HG03442 (cell line): ENCODE data around the gene SULT1E1.
A peak's percentile ranks its signal among the peaks of the same experiment; 100 is the strongest.

Source experiments
- ATAC-seq: cut with Tn5 transposase; IDR thresholded peaks from one replicate; pipeline ENCODE4 v1.9.1; 2021; ENCODE audit warnings: mild to moderate bottlenecking, moderate library complexity; ENCODE audit not compliant: unreplicated experiment

The SULT1E1 gene, protein sequence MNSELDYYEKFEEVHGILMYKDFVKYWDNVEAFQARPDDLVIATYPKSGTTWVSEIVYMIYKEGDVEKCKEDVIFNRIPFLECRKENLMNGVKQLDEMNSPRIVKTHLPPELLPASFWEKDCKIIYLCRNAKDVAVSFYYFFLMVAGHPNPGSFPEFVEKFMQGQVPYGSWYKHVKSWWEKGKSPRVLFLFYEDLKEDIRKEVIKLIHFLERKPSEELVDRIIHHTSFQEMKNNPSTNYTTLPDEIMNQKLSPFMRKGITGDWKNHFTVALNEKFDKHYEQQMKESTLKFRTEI

DNA sequence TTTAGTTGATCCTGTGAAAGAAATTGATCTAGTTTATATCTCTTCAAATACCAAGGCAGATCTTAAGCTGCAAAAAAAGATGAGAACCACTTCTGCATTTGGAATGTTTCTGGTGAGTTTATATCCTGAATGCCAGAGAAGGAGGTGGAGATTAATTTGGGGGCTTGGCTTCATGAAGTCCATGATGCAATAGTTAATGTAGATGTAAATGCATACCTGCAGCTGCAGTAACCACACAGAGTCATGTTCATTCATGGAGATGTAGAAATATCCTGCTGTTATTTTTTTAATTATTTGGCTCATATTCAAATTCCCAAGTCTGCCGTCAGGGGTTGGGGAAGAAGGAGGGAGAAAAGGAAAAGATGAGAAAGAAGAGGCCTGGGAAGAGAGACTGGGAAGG lies at the start of gene SULT1E1:
Gene SULT1E1 (minus strand): TSS at position 94 of the 400 bp plus-strand sequence. CDS start 2,501 bp downstream, outside the sequence.
- ATAC-seq: no peak

DNA sequence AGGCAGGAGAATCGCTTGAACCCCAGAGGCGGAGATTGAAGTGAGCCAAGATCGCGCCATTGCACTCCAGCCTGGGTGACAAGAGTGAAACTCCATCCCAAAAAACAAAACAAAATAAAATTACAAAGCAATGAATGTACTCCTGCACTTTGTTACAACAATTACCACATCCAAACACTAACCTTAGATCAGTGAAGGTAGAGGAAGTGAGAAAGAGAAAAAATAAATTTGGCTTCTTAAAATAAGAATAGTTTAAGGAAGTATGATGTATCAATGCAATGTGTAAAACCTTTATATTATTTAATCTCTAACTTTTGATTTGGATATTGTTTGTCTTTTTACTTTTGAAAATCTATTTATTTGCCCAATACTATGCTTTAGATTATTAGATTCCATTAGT lies 49.2 kb upstream of the SULT1E1 start:
- ATAC-seq: no peak

DNA sequence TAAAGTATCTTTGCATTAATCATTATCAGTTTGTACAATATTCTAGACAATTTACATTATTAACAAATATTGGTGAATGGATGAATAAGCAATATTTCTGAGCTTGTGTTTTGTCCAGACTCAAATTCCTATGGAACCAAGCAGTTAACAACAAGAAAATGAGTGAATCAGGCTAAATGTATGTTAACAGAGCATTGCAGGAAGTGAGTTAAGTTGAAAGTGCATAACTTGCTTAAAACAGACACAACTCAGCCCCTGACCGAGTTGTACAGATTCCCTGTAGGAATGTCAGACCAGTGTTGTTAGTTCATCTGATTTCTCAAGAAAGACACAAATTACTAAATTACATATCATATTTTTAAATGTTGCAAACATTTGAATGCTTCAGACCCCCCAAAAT lies 47.2 kb upstream of the SULT1E1 start:
- no peak for ATAC-seq

DNA sequence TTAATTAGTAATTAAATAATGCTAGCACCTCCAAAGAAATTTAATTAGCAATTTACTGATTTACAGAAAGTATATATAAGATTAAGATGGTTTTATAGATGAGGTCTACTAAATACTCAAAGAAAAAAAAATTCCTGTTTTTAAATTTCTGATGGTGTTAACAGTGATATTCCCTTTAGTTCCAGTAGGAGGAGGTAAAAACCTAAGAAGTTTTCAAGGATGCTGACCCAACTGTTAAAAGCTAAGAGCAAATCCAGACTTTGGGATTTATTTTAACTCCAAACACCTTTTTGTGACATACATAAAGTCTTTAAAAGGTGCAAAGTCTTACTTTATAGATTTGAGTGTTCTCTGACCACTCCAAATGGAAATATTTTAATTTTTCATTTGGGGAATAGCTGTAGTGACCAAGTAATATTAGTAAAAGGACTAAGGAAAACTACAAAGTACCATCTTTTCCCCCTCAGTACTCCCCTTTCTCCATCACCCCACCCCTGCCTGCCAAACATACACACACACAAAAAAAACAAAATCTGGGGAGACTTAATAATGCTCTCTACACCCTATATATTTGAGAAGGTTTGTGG lies 36.7 kb upstream of the SULT1E1 start:
- no peak for ATAC-seq

DNA sequence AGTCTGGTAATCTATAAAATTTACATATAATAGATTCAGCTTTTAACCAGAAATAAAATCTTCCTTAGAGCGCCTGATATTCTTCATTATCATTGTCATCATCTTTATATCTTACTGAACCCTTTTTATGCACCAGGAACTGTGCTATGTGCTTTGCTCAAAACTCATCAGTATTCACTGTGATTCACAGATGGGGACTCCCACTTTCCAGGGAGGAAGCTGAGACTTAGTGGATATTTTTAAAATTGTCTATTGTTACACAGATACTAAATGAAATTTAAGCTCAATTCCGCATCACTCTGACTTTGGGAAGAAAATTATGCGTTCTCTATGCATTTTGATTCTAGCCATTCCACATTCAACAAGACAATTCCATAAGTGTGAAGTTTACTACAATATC lies 34.8 kb upstream of the SULT1E1 start:
- ATAC-seq: no peak

DNA sequence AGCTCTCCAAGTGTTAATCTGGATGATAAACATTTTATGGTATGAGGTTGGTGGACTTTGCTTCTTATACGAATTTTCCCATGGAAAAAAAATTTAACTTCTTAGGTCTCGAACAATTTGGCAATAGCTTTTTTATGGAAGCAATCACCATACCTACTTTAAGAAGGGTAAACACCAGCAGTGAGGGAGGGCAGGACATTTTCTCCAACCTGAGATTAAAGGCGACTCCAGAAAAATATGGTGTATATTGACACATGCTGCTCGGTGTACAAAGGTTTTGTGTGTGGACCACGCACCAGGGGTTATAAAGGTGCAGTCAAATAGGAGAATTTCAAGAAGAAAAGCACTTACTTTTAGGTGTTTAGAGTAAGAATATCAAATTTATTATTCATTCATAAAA lies 34.2 kb upstream of the SULT1E1 start:
- no peak for ATAC-seq

DNA sequence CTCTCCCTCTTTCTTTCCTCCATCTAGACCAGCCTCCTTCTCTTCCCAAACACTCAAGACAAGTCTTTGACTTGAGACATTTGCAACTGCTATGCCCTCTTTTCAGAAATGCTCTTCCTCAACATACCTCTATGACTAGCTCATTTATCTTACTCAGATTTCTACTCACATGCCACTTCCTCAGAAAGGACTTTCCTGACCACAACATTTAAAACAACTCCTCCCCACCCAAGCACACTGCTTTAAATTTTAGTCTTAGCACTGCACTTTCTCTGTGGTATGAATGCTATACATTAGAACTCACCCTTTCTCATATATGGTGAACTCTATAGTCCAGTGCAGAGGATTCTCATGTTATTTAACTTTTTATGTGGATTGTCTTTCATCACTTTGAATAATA lies 28.4 kb upstream of the SULT1E1 start:
- no peak for ATAC-seq

DNA sequence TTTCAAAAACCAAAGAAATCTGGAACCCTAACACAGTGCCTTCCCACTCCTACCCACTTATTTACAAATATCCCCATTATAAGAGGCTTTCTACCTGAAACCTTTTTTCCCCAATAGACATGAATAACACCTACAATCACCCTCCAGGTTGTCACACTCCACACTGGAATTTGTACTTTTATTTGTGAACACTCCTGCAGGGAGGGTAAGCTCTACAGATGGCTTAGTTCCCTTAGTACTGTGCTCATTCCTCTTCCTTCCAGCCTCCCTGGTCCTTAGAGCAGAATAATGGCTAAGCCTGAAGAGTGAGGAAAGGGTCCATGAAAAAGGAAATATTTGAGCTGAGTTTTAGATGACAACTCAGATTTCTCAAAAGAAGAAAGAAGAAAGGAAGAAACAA lies 22.2 kb upstream of the SULT1E1 start:
- ATAC-seq: no peak

DNA sequence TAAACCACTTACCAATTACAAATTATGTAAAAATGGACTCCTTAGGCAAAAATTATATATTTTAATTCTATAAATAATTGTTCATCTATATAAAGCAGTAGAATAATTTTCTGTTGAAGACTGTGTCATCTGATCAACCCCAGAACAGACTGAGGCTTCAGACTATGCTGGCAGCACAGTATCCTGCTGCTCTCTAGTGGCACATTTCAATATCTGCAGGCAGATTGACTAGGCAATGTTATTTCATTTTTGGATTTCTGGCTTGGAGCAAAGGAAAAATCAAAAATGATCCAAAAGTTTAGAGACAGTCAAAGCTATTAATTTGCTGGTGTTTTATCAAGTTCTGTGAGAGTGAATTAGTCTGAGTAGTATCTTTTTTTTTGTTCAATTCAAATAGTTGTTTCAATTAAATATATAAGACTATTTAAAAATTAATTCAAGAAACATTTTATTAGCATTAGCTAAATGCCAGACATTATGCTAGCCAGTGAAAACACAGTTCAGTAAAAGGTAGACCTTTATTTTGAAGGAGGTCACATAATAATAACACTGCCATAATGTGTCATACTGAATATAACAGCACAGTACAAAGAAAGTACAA lies 21.3 kb upstream of the SULT1E1 start:
- ATAC-seq: peak; percentile 96

DNA sequence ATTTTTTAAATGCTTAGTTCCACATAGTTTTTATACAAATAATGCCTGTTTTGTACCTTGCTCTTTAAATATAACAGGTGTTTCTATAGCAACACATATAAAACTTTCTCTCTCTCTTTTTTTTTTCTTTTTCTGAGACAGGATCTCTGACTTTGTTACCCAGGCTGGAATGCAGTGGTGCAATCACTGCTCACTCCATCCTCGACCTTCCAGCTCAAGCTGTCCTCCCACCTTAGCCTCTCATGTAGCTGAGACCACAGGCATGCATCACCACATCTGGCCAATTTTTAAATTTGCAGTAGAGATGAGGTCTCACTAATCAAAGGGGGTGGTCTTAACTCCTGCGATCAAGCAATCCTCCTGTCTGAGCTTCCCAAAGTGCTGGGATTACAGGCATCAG lies 18.3 kb upstream of the SULT1E1 start:
- no peak for ATAC-seq

DNA sequence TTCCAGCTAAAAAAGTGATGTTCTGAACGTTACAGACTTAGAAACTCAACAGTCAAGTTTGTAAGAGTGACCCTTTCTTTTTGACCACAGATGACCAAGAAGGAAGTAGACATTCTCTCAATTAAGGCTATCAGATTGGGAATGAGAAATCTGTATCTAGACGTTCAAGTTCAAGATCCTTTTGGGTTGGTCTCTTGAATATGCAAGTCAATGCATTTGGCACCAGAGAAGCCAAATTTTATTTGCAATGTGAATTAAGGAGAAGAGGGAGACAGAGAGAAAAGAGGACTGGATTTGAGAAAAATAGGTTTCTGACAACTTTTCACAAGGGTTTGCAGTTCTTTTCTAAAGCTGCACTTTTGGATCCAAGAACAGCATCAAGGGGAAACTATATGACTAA lies 17.5 kb upstream of the SULT1E1 start:
- ATAC-seq: no peak

DNA sequence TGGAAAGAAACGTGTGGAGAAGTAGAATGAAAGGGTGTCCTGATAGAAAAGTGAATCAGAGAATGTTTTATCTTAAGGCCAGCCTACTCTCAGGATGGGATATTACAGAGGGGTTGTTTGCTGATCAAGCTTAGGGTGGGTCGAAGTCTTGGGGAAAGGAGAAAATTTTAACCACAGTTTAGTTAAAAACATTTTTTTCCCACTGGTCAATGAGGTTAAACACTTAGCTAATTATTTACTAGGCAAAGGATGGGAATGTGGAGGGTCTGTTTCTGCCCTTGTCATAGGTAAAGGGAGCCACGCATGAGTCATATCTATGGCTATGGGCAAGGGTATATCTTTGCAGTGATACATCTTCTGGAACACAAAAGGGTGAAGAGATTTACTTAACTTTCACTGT lies 16.1 kb upstream of the SULT1E1 start:
- no peak for ATAC-seq

DNA sequence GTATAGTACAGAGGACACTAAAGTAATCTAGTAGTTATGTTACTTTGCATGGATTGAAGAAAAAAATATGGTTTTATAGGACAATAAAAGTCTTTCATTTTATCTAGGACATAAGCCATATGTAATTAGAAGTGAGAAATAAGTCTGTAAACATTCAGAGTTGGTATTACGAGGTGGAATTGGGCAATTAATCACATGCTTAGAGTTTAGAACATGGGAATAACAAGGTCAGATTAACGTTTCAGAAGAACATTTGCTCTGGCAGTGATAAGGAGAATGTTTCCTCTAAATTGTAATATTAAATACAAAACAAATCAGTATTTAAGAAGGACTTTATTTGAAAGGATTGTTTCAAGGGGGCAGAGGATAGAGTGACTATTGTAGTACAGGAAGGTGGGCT lies 15.6 kb upstream of the SULT1E1 start:
- ATAC-seq: no peak

DNA sequence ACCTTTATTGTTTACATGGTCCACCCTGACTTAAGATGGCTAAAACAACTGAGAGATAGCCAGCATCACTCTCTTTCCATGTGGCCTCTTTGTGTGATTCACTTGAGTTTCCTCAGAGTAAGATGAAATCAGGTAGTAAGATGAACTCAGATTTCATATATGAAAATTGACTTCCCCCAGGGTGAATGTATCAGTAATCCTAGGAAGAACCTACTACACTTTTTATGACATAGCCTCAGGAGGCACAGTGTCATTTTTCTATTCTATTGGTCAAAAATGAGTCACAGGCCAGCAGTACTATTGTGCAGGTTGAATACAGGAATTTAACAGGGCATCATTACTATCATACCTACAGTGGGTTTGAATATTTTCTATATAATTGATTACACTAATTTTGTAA lies 14.6 kb upstream of the SULT1E1 start:
- no peak for ATAC-seq

DNA sequence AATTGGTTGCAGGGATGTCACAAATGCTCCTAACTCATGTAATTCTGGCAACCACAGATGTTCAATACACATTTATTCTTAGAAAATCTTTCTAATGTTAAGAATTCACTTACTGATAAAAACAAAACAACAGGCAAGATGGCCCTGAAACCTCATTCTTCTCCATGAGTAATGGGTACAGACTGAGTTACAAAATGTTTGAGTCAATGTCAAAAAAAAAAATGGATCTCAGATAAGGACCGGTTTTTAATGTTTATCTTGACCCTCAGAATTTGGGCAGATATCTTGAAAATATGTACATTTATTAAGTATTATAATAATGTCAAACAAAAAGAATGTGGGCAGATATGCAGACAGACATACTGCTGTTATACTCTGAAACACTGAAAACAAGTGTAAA lies 1.8 kb upstream of the SULT1E1 start:
- no peak for ATAC-seq

DNA sequence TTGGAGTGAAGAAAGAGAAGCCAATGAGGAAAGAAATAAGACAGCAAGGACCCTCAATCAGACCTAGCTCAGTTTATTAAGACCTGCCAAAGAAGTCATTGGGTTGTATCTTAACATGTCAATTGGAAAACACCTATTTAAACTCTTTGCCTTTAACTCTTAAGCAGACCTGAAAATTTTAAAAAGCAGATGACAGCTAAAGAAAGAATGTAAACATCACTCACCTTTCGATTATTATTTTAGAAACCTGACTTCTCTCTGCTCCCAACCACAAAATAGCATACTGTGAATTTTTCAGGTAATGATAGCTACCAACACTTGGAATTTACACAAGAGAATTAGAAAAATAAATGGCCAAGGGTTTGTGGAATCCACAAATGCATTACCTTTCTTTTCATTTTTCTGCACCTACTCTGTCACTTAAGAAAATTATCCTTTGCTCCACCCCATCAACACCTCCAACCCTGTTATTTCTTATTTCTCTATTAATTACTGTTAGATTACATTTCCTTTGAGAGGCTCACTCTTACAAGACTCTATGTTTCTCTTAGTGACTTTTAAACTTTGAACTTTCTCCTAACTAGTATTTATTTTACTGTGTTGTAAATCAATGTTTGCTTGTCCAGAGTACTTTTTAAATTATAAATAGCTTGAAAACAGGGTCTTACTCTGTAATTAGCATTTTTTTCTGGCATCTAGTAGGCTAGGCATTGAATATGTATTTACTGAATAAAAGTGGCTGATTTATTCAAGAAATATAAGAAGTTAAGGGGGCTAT lies 765 bp upstream of the SULT1E1 start:
- no peak for ATAC-seq

DNA sequence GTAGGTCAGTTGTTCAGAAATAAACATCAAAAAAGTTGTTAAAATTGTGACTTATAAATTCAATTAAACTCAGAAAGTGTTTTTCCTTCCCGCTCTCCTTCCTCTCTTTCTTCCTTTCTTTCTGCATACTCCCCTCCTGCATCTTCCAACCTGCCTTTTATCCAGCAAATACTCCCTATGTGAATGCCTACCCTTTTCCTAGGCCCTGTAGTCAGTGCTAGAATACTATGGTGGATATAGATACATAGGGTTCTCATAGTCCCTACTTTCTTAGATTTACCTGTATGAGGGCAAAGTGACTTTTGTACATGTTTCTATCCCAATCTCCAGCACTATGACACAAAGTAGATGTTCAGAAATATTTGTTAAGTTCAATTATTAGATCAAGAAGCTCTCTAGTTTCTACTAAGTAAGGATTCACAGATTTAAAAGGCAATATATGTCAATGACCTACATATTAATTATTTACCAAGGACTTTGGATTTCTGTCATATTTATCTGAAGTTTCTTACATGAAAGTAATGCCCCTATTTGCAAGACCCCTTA lies 732 bp downstream of the SULT1E1 start:
- no peak for ATAC-seq

DNA sequence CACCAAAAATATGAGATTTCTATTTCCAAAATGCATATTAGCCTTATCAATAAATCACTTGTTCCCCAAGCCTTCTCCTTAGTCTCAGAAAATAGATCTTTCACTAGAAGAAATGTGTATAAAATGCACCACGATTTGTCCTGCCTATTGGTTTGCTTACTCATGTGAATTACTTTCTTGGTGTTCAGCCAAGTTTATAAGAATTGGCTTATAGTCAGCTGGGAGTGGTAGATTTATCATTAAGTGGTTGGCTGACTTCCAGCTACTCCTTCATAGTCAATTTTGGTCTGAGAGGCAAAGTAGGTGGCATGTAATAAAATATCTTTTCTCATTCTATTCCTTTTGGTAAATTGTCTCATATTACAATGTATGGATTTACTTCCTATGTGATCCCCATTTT lies 1.3 kb downstream of the SULT1E1 start:
- no peak for ATAC-seq

DNA sequence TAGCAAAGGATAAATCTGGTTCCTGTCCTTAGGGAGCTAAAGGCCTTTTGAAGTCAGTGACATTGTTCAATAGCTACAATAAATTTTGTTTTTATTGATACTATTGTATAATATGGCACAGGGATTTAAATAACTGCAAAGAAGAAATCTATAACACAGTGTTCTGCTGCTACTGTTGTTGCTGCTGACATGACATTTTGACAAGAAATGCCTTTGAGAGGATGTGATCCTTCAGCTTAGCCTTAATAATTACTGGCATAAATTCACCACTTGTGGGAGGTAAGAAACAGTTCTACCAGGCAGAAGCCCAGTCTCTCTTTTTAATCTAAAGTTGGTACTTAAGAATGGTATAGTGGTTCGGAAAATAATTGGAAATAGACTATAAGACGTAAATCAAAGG lies 4.1 kb downstream of the SULT1E1 start:
- no peak for ATAC-seq

DNA sequence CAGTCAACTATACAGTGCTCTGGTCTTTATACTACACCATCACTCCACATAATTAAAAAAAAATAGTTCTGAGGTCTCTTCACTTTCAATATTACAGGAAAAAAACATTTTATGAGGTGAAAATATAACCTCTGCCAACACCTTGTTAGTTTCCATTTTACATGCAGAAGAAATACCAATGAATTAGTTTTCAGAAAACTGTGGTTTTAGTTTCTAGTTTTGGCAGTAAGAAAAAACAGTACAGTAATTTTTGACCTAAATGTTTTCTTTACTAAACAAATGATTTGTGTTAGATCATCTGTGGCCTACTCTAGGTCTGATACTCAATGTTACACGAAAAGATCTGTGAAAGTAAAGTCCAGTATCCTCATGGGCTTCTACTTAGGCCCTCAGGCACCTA lies 10.0 kb downstream of the SULT1E1 start:
- peak; percentile 82 for ATAC-seq

DNA sequence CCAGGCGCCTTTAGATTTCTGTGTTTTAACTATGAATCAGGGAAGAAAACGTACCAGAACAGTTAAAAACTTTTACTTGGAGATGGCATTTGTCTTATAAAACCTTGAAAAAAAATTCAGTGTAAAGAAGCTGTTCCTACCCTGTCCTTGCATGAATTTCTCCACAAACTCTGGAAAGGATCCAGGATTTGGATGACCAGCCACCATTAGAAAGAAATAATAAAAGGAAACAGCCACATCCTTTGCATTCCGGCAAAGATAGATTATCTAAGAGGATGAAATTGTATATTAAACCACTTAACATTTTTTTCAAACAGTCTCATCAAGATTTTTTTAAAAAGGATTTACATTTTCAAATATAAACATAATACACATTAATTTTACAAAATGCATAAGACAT lies 10.6 kb downstream of the SULT1E1 start:
- no peak for ATAC-seq

DNA sequence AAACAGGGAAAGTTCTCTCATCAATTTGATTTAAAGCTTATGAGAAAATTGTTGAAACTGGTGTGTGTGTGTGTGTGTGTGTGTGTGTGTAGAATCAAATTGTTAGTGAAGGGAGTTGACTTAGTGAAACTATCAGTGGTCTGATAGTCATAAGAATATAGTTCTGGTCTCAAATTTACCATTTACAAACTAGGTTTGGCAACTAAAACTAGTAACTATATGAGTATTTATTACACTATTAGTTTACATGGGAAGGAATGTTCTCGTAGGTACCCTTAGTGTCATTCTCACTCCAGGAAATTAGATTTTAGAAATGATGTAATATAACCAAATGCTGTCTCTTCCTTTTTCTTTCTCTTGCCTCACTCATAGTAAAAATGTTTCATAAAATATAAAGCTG lies 11.9 kb downstream of the SULT1E1 start:
- no peak for ATAC-seq
